K562 (cell line): ENCODE measurements around the gene HPS3. TPM values are rescaled to one million over a fixed set of nuclear protein-coding genes. Genes with fewer than 3 reads are reported as not detected.

Experiments
- ATF7 ChIP-seq: fragments of 450-650 bp; IDR thresholded peaks from 2 replicates; pipeline ENCODE4 v1.7.1; 2014; ENCODE audit warnings: mild to moderate bottlenecking, moderate library complexity
- BACH1 ChIP-seq: fragments of 200-800 bp; sonication (Bioruptor generic); IDR thresholded peaks from 2 replicates; pipeline ENCODE4 v1.6.1; 2016; ENCODE audit warnings: missing genetic modification characterization, missing compliant biosample characterization
- BRD4 ChIP-seq: fragments of 200-600 bp; sonication (generic); IDR thresholded peaks from 2 replicates; pipeline ENCODE4 v1.6.1; 2017; ENCODE audit warnings: inconsistent platforms
- CREBBP ChIP-seq: IDR thresholded peaks from one replicate; pipeline ENCODE4 v1.6.1; 2012; ENCODE audit warnings: low read depth, mild to moderate bottlenecking, control low read depth, inconsistent platforms, low read length
- CTBP1 ChIP-seq: fragments of 450-650 bp; IDR thresholded peaks from 2 replicates; pipeline ENCODE4 v1.6.1; 2016; ENCODE audit warnings: borderline replicate concordance
- EP300 ChIP-seq: IDR thresholded peaks from 2 replicates; pipeline ENCODE4 v1.6.1; 2012; ENCODE audit warnings: low read length, improper control_type of control experiment
- ESRRA ChIP-seq: fragments of 450-650 bp; IDR thresholded peaks from 2 replicates; pipeline ENCODE4 v1.6.1; 2014; ENCODE audit warnings: low read depth, mild to moderate bottlenecking, moderate library complexity, borderline replicate concordance
- EZH2 ChIP-seq: IDR thresholded peaks from 2 replicates; pipeline ENCODE4 v1.6.1; 2012; ENCODE audit warnings: low read depth, mild to moderate bottlenecking, inconsistent platforms, low read length, borderline replicate concordance
- GABPB1 ChIP-seq: sonication (generic); formaldehyde crosslinking; IDR thresholded peaks from 2 replicates; pipeline ENCODE4 v1.8.0; 2022; ENCODE audit warnings: mild to moderate bottlenecking, missing genetic modification reagents
- GTF2F1 ChIP-seq: IDR thresholded peaks from 2 replicates; pipeline ENCODE4 v1.6.1; 2011; ENCODE audit warnings: low read depth, low read length, improper control_type of control experiment
- HDAC3 ChIP-seq: fragments of 450-650 bp; IDR thresholded peaks from 2 replicates; pipeline ENCODE4 v1.6.1; 2018; ENCODE audit warnings: borderline replicate concordance, mild to moderate bottlenecking, moderate library complexity; ENCODE audit not compliant: partially characterized antibody
- KLF1 ChIP-seq: fragments of 450-650 bp; IDR thresholded peaks from 2 replicates; pipeline ENCODE4 v1.6.1; 2016; ENCODE audit warnings: missing genetic modification characterization, missing compliant biosample characterization
- MBD2 ChIP-seq: sonication (generic); IDR thresholded peaks from 2 replicates; pipeline ENCODE4 v1.6.1; 2016; ENCODE audit warnings: low read depth, borderline replicate concordance
- MCM2 ChIP-seq: fragments of 450-650 bp; IDR thresholded peaks from 2 replicates; pipeline ENCODE4 v1.6.1; 2017; ENCODE audit warnings: low read depth, mild to moderate bottlenecking
- MNT ChIP-seq, 2 experiments: fragments of 450-650 bp; conservative IDR thresholded peaks; 2 replicates each; pipeline ENCODE4 v1.6.1; 2017; ENCODE audit warnings: mild to moderate bottlenecking in 2 of 2, moderate library complexity in 2 of 2
- MYNN ChIP-seq, 2 experiments: sonication (generic); formaldehyde crosslinking in 1 of 2; IDR thresholded peaks; 2 replicates each; pipeline versions ENCODE4 v1.5.0 to v1.6.1; 2016 to 2020; ENCODE audit warnings: antibody characterized with exemption in 1 of 2, missing genetic modification reagents in 1 of 2
- NCOA1 ChIP-seq: fragments of 450-650 bp; IDR thresholded peaks from 2 replicates; pipeline ENCODE4 v1.6.1; 2016; ENCODE audit warnings: low read depth
- NFIC ChIP-seq: fragments of 450-650 bp; IDR thresholded peaks from 2 replicates; pipeline ENCODE4 v1.6.1; 2017; ENCODE audit warnings: mild to moderate bottlenecking, inconsistent platforms
- SMARCA4 ChIP-seq: fragments of 450-650 bp; IDR thresholded peaks from 2 replicates; pipeline ENCODE4 v1.6.1; 2016
- SMC3 ChIP-seq: conservative IDR thresholded peaks from 2 replicates; pipeline ENCODE4 v1.6.1; 2011; ENCODE audit warnings: low read depth, low read length, improper control_type of control experiment; ENCODE audit not compliant: insufficient read depth
- SUPT5H ChIP-seq: fragments of 450-650 bp; IDR thresholded peaks from 2 replicates; pipeline ENCODE4 v1.6.1; 2016
- TCF7 ChIP-seq: sonication (generic); IDR thresholded peaks from 2 replicates; pipeline ENCODE4 v1.6.1; 2016; ENCODE audit warnings: antibody characterized with exemption, borderline replicate concordance
- UBTF ChIP-seq, 2 experiments: IDR thresholded peaks; 2 replicates each; pipeline ENCODE4 v1.6.1; 2012; ENCODE audit warnings: improper control_type of control experiment in 2 of 2, low read depth in 2 of 2, low read length in 2 of 2, borderline replicate concordance in 1 of 2
- ZBTB7A ChIP-seq: IDR thresholded peaks from 2 replicates; pipeline ENCODE4 v1.6.1; 2011; ENCODE audit warnings: low read depth, mild to moderate bottlenecking, low read length, moderate library complexity, borderline replicate concordance; ENCODE audit not compliant: control insufficient read depth
- ZKSCAN8 ChIP-seq: fragments of 200-800 bp; sonication (Bioruptor generic); IDR thresholded peaks from 2 replicates; pipeline ENCODE4 v1.6.1; 2016; ENCODE audit warnings: missing genetic modification characterization, missing compliant biosample characterization
- ZNF175 ChIP-seq: fragments of 200-800 bp; sonication (Bioruptor generic); IDR thresholded peaks from 2 replicates; pipeline ENCODE4 v1.6.1; 2016; ENCODE audit warnings: low read depth, mild to moderate bottlenecking, missing genetic modification characterization, missing compliant biosample characterization
- ZNF696 ChIP-seq: fragments of 250-450 bp; sonication (Bioruptor Pico); conservative IDR thresholded peaks from 2 replicates; pipeline ENCODE4 v1.4.0; 2020; ENCODE audit warnings: mild to moderate bottlenecking, moderate library complexity
- polyA plus RNA-seq, 8 experiments: library from polyadenylated mRNA; depleted of rRNA in 4 of 8; stranded (reverse) in 5 of 8; unstranded in 3 of 8; fragments of >200 nt; fragmentation: Nextera tagmentation in 2 of 8; fragmentation: Illumina TruSeq in 1 of 8; extraction: Ambion mirVana in 2 of 8; extraction: Trizol in 1 of 8; gene quantifications; 2 replicates each; pipeline versions ENCODE4 v1.2.1 to v1.2.3, GENCODE V29; 2011 to 2014; ENCODE audit warnings: inconsistent platforms in 1 of 8, missing spikeins in 1 of 8
- total RNA-seq, 7 experiments: library from RNA; depleted of rRNA in 6 of 7; stranded (reverse); fragments of >200 nt in 6 of 7; fragmentation: Illumina TruSeq in 2 of 7; extraction: Trizol in 2 of 7; gene quantifications; 2 replicates each; pipeline versions ENCODE4 v1.2.1 to v1.2.3, GENCODE V29; 2011 to 2021; ENCODE audit warnings: low replicate concordance in 1 of 7
- TF ChIP-seq, protein P1 (sequence below): fragments of 450-650 bp; IDR thresholded peaks from 2 replicates; pipeline ENCODE4 v1.6.1; 2016; ENCODE audit warnings: low read depth, mild to moderate bottlenecking, moderate library complexity

HPS3 gene
- total and polyA plus RNA-seq, 9 of the 15 experiments (the other 6 are each of a cell fraction or from before 2014, with no cell fraction given), result 1.2 to 11.3 (median 7.6) TPM

- TF ChIP-seq MCM2 (no peak), ATF7 (peak; percentile 66; the same call in 1 of the 2 replicates), ZKSCAN8 (peak; percentile 46; the same call in 1 of the 2 replicates), ESRRA (peak; percentile 89; the same call in 1 of the 2 replicates), BRD4 (no peak), GTF2F1 (no peak), SUPT5H (no peak), ZNF175 (CRISPR knock-in tag) (peak; percentile 80), ZNF696 (CRISPR knock-in tag) (no peak), MBD2 (0 out of 2 replicates have a peak, but pooled peaks have one; percentile 16), MYNN (IDR thresholded peaks at IDR 0.05) (0 out of 2 replicates have a peak, but pooled peaks have one; percentile 25), MYNN (CRISPR knock-in tag; IDR thresholded peaks at IDR 0.05) (no peak), KLF1 (no peak), TCF7 (no peak), NCOA1 (peak; percentile 73), UBTF (IDR thresholded peaks at IDR 0.05; ENCODE audit: borderline replicate concordance in 1 of 2, low read depth in 2 of 2, low read length in 2 of 2) (no peak), ZBTB7A (no peak), CTBP1 (no peak; the same call in 1 of the 2 replicates), MNT (conservative IDR thresholded peaks at IDR 0.05) (peak; percentile 24 to 72; a peak in 2 of 4 replicates), EP300 (peak; percentile 75; the same call in 1 of the 2 replicates), GABPB1 (CRISPR knock-in tag) (peak; percentile 29; the same call in 1 of the 2 replicates), NFIC (peak; percentile 82), BACH1 (tag) (peak; percentile 69; the same call in 1 of the 2 replicates), SMARCA4 (peak; percentile 83; the same call in 1 of the 2 replicates), EZH2 (no peak), SMC3 (no peak), CREBBP (no peak), HDAC3 (peak; percentile 84)
- TF ChIP-seq, protein P1, sequence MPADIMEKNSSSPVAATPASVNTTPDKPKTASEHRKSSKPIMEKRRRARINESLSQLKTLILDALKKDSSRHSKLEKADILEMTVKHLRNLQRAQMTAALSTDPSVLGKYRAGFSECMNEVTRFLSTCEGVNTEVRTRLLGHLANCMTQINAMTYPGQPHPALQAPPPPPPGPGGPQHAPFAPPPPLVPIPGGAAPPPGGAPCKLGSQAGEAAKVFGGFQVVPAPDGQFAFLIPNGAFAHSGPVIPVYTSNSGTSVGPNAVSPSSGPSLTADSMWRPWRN, result peak; percentile 99
These were observed 22.4 kb downstream of the HPS3 start (continued) for GRCh38 chr3:149151843-149152242.
